Caco-2 (cell line): Measurements from ENCODE around the gene GZF1. TPM values are rescaled to one million over a fixed set of nuclear protein-coding genes. Genes with fewer than 3 reads are reported as not detected.

Experiments used
- BruUV-seq: library from RNA; stranded (reverse); fragments of 400-500 nt; replicated peaks from 2 replicates; lab custom pipeline; 2021; lab: Mats Ljungman, UMichigan
- CTCF ChIA-PET: fragments of 300-600 bp; sonication (Branson Sonifier 250); formaldehyde crosslinking; loops from one replicate; lab custom pipeline; 2022; ENCODE audit warnings: antibody characterized with exemption; lab: Charles Lee
- POLR2A ChIA-PET: fragments of 300-600 bp; sonication (Branson Sonifier 250); formaldehyde crosslinking; loops from one replicate; lab custom pipeline; 2022; ENCODE audit warnings: antibody characterized with exemption; lab: Charles Lee
- DNase-seq, 2 experiments: peaks; one replicate each; pipeline versions ENCODE4 v3.0.0 to v3.0.0-alpha.2; 2020 to 2022
- H3K27me3 ChIP-seq: replicated peaks from 2 replicates; pipeline ENCODE4 v1.6.0; 2011; ENCODE audit warnings: low read length; ENCODE audit not compliant: control insufficient read depth, insufficient read depth
- H3K36me3 ChIP-seq: 2 replicates; pipeline ENCODE4 v1.5.1; 2011; ENCODE audit warnings: low read length; ENCODE audit not compliant: control insufficient read depth, insufficient read depth
- H3K4me1 ChIP-seq: fragments of 250-450 bp; sonication (Bioruptor Pico); 2 replicates; pipeline ENCODE4 v1.5.1; 2020; ENCODE audit warnings: mild to moderate bottlenecking
- H3K4me3 ChIP-seq: 2 replicates; pipeline ENCODE4 v1.5.1; 2011; ENCODE audit warnings: low read depth, mild to moderate bottlenecking, control low read depth, low read length
- H3K9me3 ChIP-seq: fragments of 250-450 bp; sonication (Bioruptor Pico); 2 replicates; pipeline ENCODE4 v1.5.1; 2020; ENCODE audit warnings: mild to moderate bottlenecking, moderate library complexity
- H3K27ac Mint-ChIP-seq: one replicate; pipeline ENCODE4 v1.8.0; 2022; ENCODE audit warnings: mixed read lengths; ENCODE audit not compliant: unreplicated experiment
- H3K27me3 Mint-ChIP-seq: one replicate; pipeline ENCODE4 v1.8.0; 2022; ENCODE audit warnings: mixed read lengths; ENCODE audit not compliant: insufficient read depth, unreplicated experiment
- H3K36me3 Mint-ChIP-seq: one replicate; pipeline ENCODE4 v1.8.0; 2022; ENCODE audit warnings: mild to moderate bottlenecking, mixed read lengths; ENCODE audit not compliant: insufficient read depth, unreplicated experiment
- H3K4me1 Mint-ChIP-seq: one replicate; pipeline ENCODE4 v1.8.0; 2022; ENCODE audit warnings: low read depth, mixed read lengths; ENCODE audit not compliant: unreplicated experiment
- H3K4me3 Mint-ChIP-seq: one replicate; pipeline ENCODE4 v1.8.0; 2022; ENCODE audit warnings: mild to moderate bottlenecking, moderate library complexity, mixed read lengths; ENCODE audit not compliant: unreplicated experiment
- H3K9me3 Mint-ChIP-seq: one replicate; pipeline ENCODE4 v1.8.0; 2022; ENCODE audit warnings: mixed read lengths; ENCODE audit not compliant: unreplicated experiment
- CTCF ChIP-seq, 2 experiments: fragments of 200-600 bp in 1 of 2; IDR thresholded peaks; 1 replicate in 1 of 2; 2 replicates in 1 of 2; pipeline versions ENCODE4 v1.5.1 to v1.8.0; 2011 to 2022; ENCODE audit warnings: antibody characterized with exemption in 1 of 2, control low read depth in 1 of 2, inconsistent platforms in 1 of 2, low read depth in 1 of 2, low read length in 1 of 2, mild to moderate bottlenecking in 1 of 2, moderate library complexity in 1 of 2; ENCODE audit not compliant: insufficient read depth in 1 of 2, severe bottlenecking in 1 of 2, unreplicated experiment in 1 of 2
- intact Hi-C: fragments of 100-400 bp; cut with micrococcal nuclease; formaldehyde crosslinking; loops from one replicate; pipeline ENCODE4 v1.10.0; 2022; ENCODE audit not compliant: unreplicated experiment
- total RNA-seq: library from RNA; stranded (reverse); gene quantifications from 2 replicates; pipeline ENCODE4 v1.2.3, GENCODE V29; 2022

Gene GZF1
- total RNA-seq, 1 experiment from 2014 or later, result 18.4 TPM

- BruUV-seq, result no TSS peak
- Mint-ChIP-seq H3K27me3 (no peaks in the 10 kb centered on the region), H3K27ac (no peak overlapping the region), H3K36me3 (no peaks in the 10 kb centered on the region), H3K4me3 (no peak overlapping the region), H3K4me1 (no peaks in the 10 kb centered on the region), H3K9me3 (no peaks in the 10 kb centered on the region)
- H3K4me1 ChIP-seq, result peaks cover 10% of the 10 kb centered on the region; the same call in 1 of the 2 replicates
- no peaks in the 10 kb centered on the region for H3K27me3 ChIP-seq
- no peaks in the 10 kb centered on the region for H3K36me3 ChIP-seq
- no peaks in the 10 kb centered on the region; the same call in 1 of the 2 replicates for H3K9me3 ChIP-seq
- DNase-seq, result no peak
- intact Hi-C loops, result no loop called here
- TF ChIP-seq CTCF (IDR thresholded peaks at IDR 0.05; ENCODE audit: insufficient read depth in 1 of 2, low read depth in 1 of 2, low read length in 1 of 2, severe bottlenecking in 1 of 2, unreplicated experiment in 1 of 2), result no peak
- ChIA-PET POLR2A (no interaction called here), CTCF (no interaction called here)
- H3K4me3 ChIP-seq, result no peak overlapping the region
These were observed 35.2 kb upstream of the GZF1 start for GRCh38 chr20:23326774-23327173.

GRCh38 chr20:23327617-23328333, 34.2 kb upstream of the GZF1 start:
- no peak overlapping the region for H3K4me3 Mint-ChIP-seq
- no peaks in the 10 kb centered on the region for H3K27me3 Mint-ChIP-seq
- intact Hi-C loops, result no loop called here
- BruUV-seq, result no TSS peak
- no peaks in the 10 kb centered on the region for H3K4me1 Mint-ChIP-seq
- Histone ChIP-seq H3K9me3 (no peaks in the 10 kb centered on the region; the same call in 1 of the 2 replicates), H3K4me3 (no peak overlapping the region), H3K36me3 (no peaks in the 10 kb centered on the region), H3K4me1 (peaks cover 10% of the 10 kb centered on the region; the same call in 1 of the 2 replicates), H3K27me3 (no peaks in the 10 kb centered on the region)
- H3K9me3 Mint-ChIP-seq, result no peaks in the 10 kb centered on the region
- ChIA-PET CTCF (no interaction called here), POLR2A (no interaction called here)
- H3K36me3 Mint-ChIP-seq, result no peaks in the 10 kb centered on the region
- no peak for TF ChIP-seq CTCF (IDR thresholded peaks at IDR 0.05; ENCODE audit: insufficient read depth in 1 of 2, low read depth in 1 of 2, low read length in 1 of 2, severe bottlenecking in 1 of 2, unreplicated experiment in 1 of 2)
- DNase-seq, result no peak
- H3K27ac Mint-ChIP-seq, result no peak overlapping the region

- Histone ChIP-seq H3K4me3 (no peak overlapping the region), H3K27me3 (no peaks in the 10 kb centered on the region), H3K9me3 (no peaks in the 10 kb centered on the region; the same call in 1 of the 2 replicates), H3K36me3 (no peaks in the 10 kb centered on the region), H3K4me1 (no peaks in the 10 kb centered on the region)
- no peaks in the 10 kb centered on the region for H3K9me3 Mint-ChIP-seq
- intact Hi-C loops, result no loop called here
- H3K27ac Mint-ChIP-seq, result no peak overlapping the region
- DNase-seq, result no peak
- H3K4me3 Mint-ChIP-seq, result no peak overlapping the region
- no peaks in the 10 kb centered on the region for H3K27me3 Mint-ChIP-seq
- TF ChIP-seq CTCF (IDR thresholded peaks at IDR 0.05; ENCODE audit: insufficient read depth in 1 of 2, low read depth in 1 of 2, low read length in 1 of 2, severe bottlenecking in 1 of 2, unreplicated experiment in 1 of 2), result no peak
- no TSS peak for BruUV-seq
- no peaks in the 10 kb centered on the region for H3K4me1 Mint-ChIP-seq
- POLR2A ChIA-PET, result no interaction called here
- H3K36me3 Mint-ChIP-seq, result peaks cover 6% of the 10 kb centered on the region
- CTCF ChIA-PET, result interaction anchor here (0.5 to 0.6 kb wide), 2 partner anchors 210 to 640 kb away, joined by 3 read pairs; no protein-coding TSS in a partner anchor
These were observed 30.3 kb upstream of the GZF1 start for GRCh38 chr20:23331450-23332350.
